GM18870 (cell line): ENCODE results near the gene CANT1.
"Not testable (repeated sequence)": the region's sequence is repeated elsewhere in the genome, so short reads cannot be mapped to it uniquely, and the experiment has no call there.

Experiments
- ATAC-seq: cut with Tn5 transposase; IDR thresholded peaks from one replicate; pipeline ENCODE4 v1.9.1; 2021; ENCODE audit warnings: moderate library complexity; ENCODE audit not compliant: unreplicated experiment

The CANT1 gene

GRCh38 chr17:78962984-78963348, 46.6 kb downstream of the CANT1 start:
- ATAC-seq, result not testable (repeated sequence)

- ATAC-seq, result no peak
Measured at GRCh38 chr17:78962345-78962983, 47.1 kb downstream of the CANT1 start.

- no peak for ATAC-seq
Measured at GRCh38 chr17:78961571-78961970, 48.0 kb downstream of the CANT1 start.

GRCh38 chr17:78960928-78961327, 48.6 kb downstream of the CANT1 start:
- no peak for ATAC-seq

- no peak for ATAC-seq
Measured at GRCh38 chr17:78959803-78960202, 49.8 kb downstream of the CANT1 start.

GRCh38 chr17:78958641-78959127, 50.9 kb downstream of the CANT1 start:
- ATAC-seq, result no peak

GRCh38 chr17:78957128-78957527, 52.4 kb downstream of the CANT1 start:
- ATAC-seq, result no peak

GRCh38 chr17:78956254-78956653, 53.3 kb downstream of the CANT1 start:
- ATAC-seq, result no peak

- ATAC-seq, result no peak
Measured at GRCh38 chr17:78954684-78955083, 54.9 kb downstream of the CANT1 start.

- no peak for ATAC-seq
Measured at GRCh38 chr17:78953356-78954350, 55.9 kb downstream of the CANT1 start.

- no peak for ATAC-seq
Measured at GRCh38 chr17:78952706-78953105, 56.9 kb downstream of the CANT1 start.

- ATAC-seq, result no peak
Measured at GRCh38 chr17:78951967-78952551, 57.5 kb downstream of the CANT1 start.

GRCh38 chr17:78950870-78951269, 58.7 kb downstream of the CANT1 start:
- no peak for ATAC-seq

- ATAC-seq, result no peak
Measured at GRCh38 chr17:78947235-78948149, 62.1 kb downstream of the CANT1 start.

GRCh38 chr17:78946631-78947030, 62.9 kb downstream of the CANT1 start:
- no peak for ATAC-seq

GRCh38 chr17:78946131-78946530, 63.4 kb downstream of the CANT1 start:
- no peak for ATAC-seq

- not testable (repeated sequence) for ATAC-seq
Measured at GRCh38 chr17:78945455-78945854, 64.1 kb downstream of the CANT1 start.

- ATAC-seq, result no peak
Measured at GRCh38 chr17:78944956-78945355, 64.6 kb downstream of the CANT1 start.

GRCh38 chr17:78944026-78944425, 65.5 kb downstream of the CANT1 start:
- no peak for ATAC-seq
